ENCODE measurements around the gene CUBN.

DNA sequence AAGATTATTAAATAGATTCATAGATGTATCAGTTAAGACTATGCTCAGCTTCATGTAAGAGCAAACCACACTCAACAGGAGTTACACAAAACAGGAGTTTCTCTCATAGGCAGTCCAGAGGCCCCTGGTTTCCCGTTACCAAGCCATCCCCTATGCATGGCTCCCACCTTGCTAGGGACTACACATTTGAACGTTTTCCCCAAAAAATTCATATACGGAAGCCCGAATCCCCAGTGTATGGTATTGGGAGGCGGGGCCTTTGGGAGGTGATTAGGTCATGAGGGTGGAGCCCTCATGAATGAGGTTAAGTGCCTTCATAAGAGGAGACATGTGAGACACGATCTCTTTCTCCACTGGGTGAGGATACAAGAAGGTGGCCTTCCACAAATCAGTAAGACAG, 341.5 kb downstream of the CUBN start:
- TF ChIP-seq POLR2A (IDR thresholded peaks at IDR 0.05), result no peak
- TF ChIP-seq, protein P1, sequence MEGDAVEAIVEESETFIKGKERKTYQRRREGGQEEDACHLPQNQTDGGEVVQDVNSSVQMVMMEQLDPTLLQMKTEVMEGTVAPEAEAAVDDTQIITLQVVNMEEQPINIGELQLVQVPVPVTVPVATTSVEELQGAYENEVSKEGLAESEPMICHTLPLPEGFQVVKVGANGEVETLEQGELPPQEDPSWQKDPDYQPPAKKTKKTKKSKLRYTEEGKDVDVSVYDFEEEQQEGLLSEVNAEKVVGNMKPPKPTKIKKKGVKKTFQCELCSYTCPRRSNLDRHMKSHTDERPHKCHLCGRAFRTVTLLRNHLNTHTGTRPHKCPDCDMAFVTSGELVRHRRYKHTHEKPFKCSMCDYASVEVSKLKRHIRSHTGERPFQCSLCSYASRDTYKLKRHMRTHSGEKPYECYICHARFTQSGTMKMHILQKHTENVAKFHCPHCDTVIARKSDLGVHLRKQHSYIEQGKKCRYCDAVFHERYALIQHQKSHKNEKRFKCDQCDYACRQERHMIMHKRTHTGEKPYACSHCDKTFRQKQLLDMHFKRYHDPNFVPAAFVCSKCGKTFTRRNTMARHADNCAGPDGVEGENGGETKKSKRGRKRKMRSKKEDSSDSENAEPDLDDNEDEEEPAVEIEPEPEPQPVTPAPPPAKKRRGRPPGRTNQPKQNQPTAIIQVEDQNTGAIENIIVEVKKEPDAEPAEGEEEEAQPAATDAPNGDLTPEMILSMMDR (IDR thresholded peaks at IDR 0.05), result no peak
